A673 (cell line): ENCODE measurements around the gene MLXIP.

ENCODE experiments used
- CTCF ChIP-seq: fragments of 300-800, 200-600 bp; sonication (generic); conservative IDR thresholded peaks from 2 replicates; pipeline ENCODE4 v1.5.1; 2017; ENCODE audit warnings: low read depth, mild to moderate bottlenecking, antibody characterized with exemption, low read length, moderate library complexity, mixed read lengths
- EZH2 ChIP-seq: fragments of 200-600 bp; sonication (generic); IDR thresholded peaks from 2 replicates; pipeline ENCODE4 v1.6.1; 2017; ENCODE audit warnings: borderline replicate concordance, low read depth, mild to moderate bottlenecking, mixed read lengths, antibody characterized with exemption, low read length; ENCODE audit not compliant: poor library complexity, severe bottlenecking

- no peak for TF ChIP-seq CTCF
- TF ChIP-seq EZH2: no peak
Measured at GRCh38 chr12:122052285-122052684, 26.3 kb upstream of the MLXIP start.
